HepG2 (cell line): ENCODE measurements around the gene RAP1A.

Experiments
- CTCF ChIP-seq: sonication (generic); formaldehyde crosslinking; IDR thresholded peaks from 2 replicates; pipeline ENCODE4 v1.5.0; 2020; ENCODE audit warnings: mild to moderate bottlenecking, missing genetic modification reagents, moderate library complexity
- GABPA ChIP-seq, 2 experiments: IDR thresholded peaks; 2 replicates each; pipeline ENCODE4 v1.6.1; 2011 to 2016; ENCODE audit warnings: low read depth in 2 of 2, low read length in 1 of 2, missing biosample characterization in 1 of 2, missing genetic modification characterization in 1 of 2
- PCBP1 ChIP-seq: fragments of 200-400 bp; formaldehyde crosslinking; IDR thresholded peaks from 2 replicates; pipeline ENCODE4 v1.6.1; 2017; ENCODE audit warnings: mild to moderate bottlenecking, low read depth, low read length, borderline replicate concordance
- REST ChIP-seq, 2 experiments: IDR thresholded peaks; 2 replicates each; pipeline ENCODE4 v1.6.1; 2011 to 2012; ENCODE audit warnings: low read length in 2 of 2, borderline replicate concordance in 1 of 2, low read depth in 1 of 2, mild to moderate bottlenecking in 1 of 2, moderate library complexity in 1 of 2
- RNF219 ChIP-seq: sonication (generic); formaldehyde crosslinking; IDR thresholded peaks from 2 replicates; pipeline ENCODE4 v1.5.0; 2020; ENCODE audit warnings: mild to moderate bottlenecking, missing genetic modification reagents
- SP2 ChIP-seq: sonication (generic); formaldehyde crosslinking; IDR thresholded peaks from 2 replicates; pipeline ENCODE4 v1.5.1; 2020; ENCODE audit warnings: mild to moderate bottlenecking, missing genetic modification reagents
- TFDP1 ChIP-seq: IDR thresholded peaks from 2 replicates; pipeline ENCODE4 v1.6.1; 2016; ENCODE audit warnings: missing compliant biosample characterization, missing genetic modification reagents, borderline replicate concordance
- ZBTB20 ChIP-seq: sonication (generic); formaldehyde crosslinking; IDR thresholded peaks from 2 replicates; pipeline ENCODE4 v1.8.1; 2023; ENCODE audit warnings: missing genetic modification reagents, low read depth, mild to moderate bottlenecking, borderline replicate concordance
- ZBTB43 ChIP-seq: sonication (generic); formaldehyde crosslinking; conservative IDR thresholded peaks from 2 replicates; pipeline ENCODE4 v1.4.0; 2020; ENCODE audit warnings: missing genetic modification reagents
- ZNF292 ChIP-seq: sonication (generic); formaldehyde crosslinking; IDR thresholded peaks from 2 replicates; pipeline ENCODE4 v1.8.1; 2022; ENCODE audit warnings: mild to moderate bottlenecking, low read depth, missing genetic modification reagents, borderline replicate concordance
- ZNF670 ChIP-seq: sonication (generic); formaldehyde crosslinking; IDR thresholded peaks from 2 replicates; pipeline ENCODE4 v1.8.0; 2022; ENCODE audit warnings: mild to moderate bottlenecking, missing genetic modification reagents, borderline replicate concordance
- ZNF878 ChIP-seq: sonication (generic); formaldehyde crosslinking; IDR thresholded peaks from 2 replicates; pipeline ENCODE4 v1.8.1; 2023; ENCODE audit warnings: mild to moderate bottlenecking, missing genetic modification reagents, moderate library complexity

- no peak for TF ChIP-seq GABPA (IDR thresholded peaks at IDR 0.05; ENCODE audit: low read depth, low read length)
- no peak for TF ChIP-seq GABPA (CRISPR knock-in tag; IDR thresholded peaks at IDR 0.05; ENCODE audit: low read depth)
- TF ChIP-seq ZBTB43: no peak
- no peak for TF ChIP-seq ZNF878 (CRISPR knock-in tag)
- no peak for TF ChIP-seq CTCF
- TF ChIP-seq ZNF292 (CRISPR knock-in tag): no peak
- no peak for TF ChIP-seq TFDP1 (CRISPR knock-in tag)
- TF ChIP-seq REST (IDR thresholded peaks at IDR 0.05; ENCODE audit: borderline replicate concordance in 1 of 2, low read depth in 1 of 2, low read length in 2 of 2): no peak
- TF ChIP-seq SP2 (CRISPR knock-in tag): no peak
- no peak for TF ChIP-seq ZBTB20 (CRISPR knock-in tag)
- TF ChIP-seq ZNF670 (CRISPR knock-in tag): no peak
- TF ChIP-seq PCBP1: no peak
- TF ChIP-seq RNF219 (CRISPR knock-in tag): no peak
Observed at GRCh38 chr1:111643696-111644095, 24.1 kb downstream of the RAP1A start.
